ENCODE data around the gene DTYMK. TPM values are rescaled to one million over a fixed set of nuclear protein-coding genes. Genes with fewer than 3 reads are reported as not detected.

DTYMK gene
- total RNA-seq, 1 donor from 2014 or later: 102 TPM

- no peak for DNase-seq (ENCODE audit: low read depth)
- no peak overlapping the region for H3K4me3 ChIP-seq (ENCODE audit: low read depth, low read length)
- no peak for TF ChIP-seq CTCF (conservative IDR thresholded peaks at IDR 0.05; ENCODE audit: low read depth, low read length)
Observed at GRCh38 chr2:241678784-241679540, 7.7 kb downstream of the DTYMK start.

GRCh38 chr2:241678307-241678706, 8.3 kb downstream of the DTYMK start:
- TF ChIP-seq CTCF (conservative IDR thresholded peaks at IDR 0.05; ENCODE audit: low read depth, low read length): no peak
- no peak for DNase-seq (ENCODE audit: low read depth)
- H3K4me3 ChIP-seq (ENCODE audit: low read depth, low read length): no peak overlapping the region

- TF ChIP-seq CTCF (conservative IDR thresholded peaks at IDR 0.05; ENCODE audit: low read depth, low read length): no peak
- no peak overlapping the region for H3K4me3 ChIP-seq (ENCODE audit: low read depth, low read length)
- DNase-seq (ENCODE audit: low read depth): no peak
Observed at GRCh38 chr2:241677392-241677791, 9.2 kb downstream of the DTYMK start.

- TF ChIP-seq CTCF (conservative IDR thresholded peaks at IDR 0.05; ENCODE audit: low read depth, low read length): no peak
- DNase-seq (ENCODE audit: low read depth): no peak
- no peak overlapping the region for H3K4me3 ChIP-seq (ENCODE audit: low read depth, low read length)
Observed at GRCh38 chr2:241676665-241677064, 9.9 kb downstream of the DTYMK start.

- TF ChIP-seq CTCF (conservative IDR thresholded peaks at IDR 0.05; ENCODE audit: low read depth, low read length): no peak
- H3K4me3 ChIP-seq (ENCODE audit: low read depth, low read length): no peak overlapping the region
- DNase-seq (ENCODE audit: low read depth): no peak
Observed at GRCh38 chr2:241675885-241676284, 10.7 kb downstream of the DTYMK start.

- DNase-seq (ENCODE audit: low read depth): no peak
- TF ChIP-seq CTCF (conservative IDR thresholded peaks at IDR 0.05; ENCODE audit: low read depth, low read length): no peak
- no peak overlapping the region for H3K4me3 ChIP-seq (ENCODE audit: low read depth, low read length)
Observed at GRCh38 chr2:241673797-241674725, 12.6 kb downstream of the DTYMK start.

Data from epithelial cell of proximal tubule (primary cell).